Esophagus muscularis mucosa (tissue), 4 donors: ENCODE measurements around the gene DDO. TPM values are rescaled to one million over a fixed set of nuclear protein-coding genes. Genes with fewer than 3 reads are reported as not detected.

ENCODE experiments used
- DNase-seq: peaks from one replicate; pipeline ENCODE4 v3.0.0-alpha.2; 2017; ENCODE audit errors: extremely low spot score
- H3K27ac ChIP-seq, 4 donors: fragments of 200-600 bp; sonication (generic); replicated peaks in 1 of 4; 1 replicate in 3 of 4; 2 replicates in 1 of 4; pipeline ENCODE4 v1.5.1; 2016 to 2019; ENCODE audit warnings: mild to moderate bottlenecking in 1 of 4
- H3K27me3 ChIP-seq, 4 donors: fragments of 200-600 bp; sonication (generic); one replicate each; pipeline versions ENCODE4 v1.5.1 to v1.6.0; 2016 to 2019
- H3K36me3 ChIP-seq, 4 donors: fragments of 200-600 bp; sonication (generic); one replicate each; pipeline ENCODE4 v1.5.1; 2016 to 2019
- H3K4me1 ChIP-seq, 4 donors: fragments of 200-600 bp; sonication (generic); one replicate each; pipeline ENCODE4 v1.5.1; 2016 to 2019
- H3K4me3 ChIP-seq, 4 donors: fragments of 200-600 bp; sonication (generic); 1 replicate in 2 of 4; 2 replicates in 2 of 4; pipeline ENCODE4 v1.5.1; 2016 to 2019; ENCODE audit warnings: mild to moderate bottlenecking in 4 of 4, moderate library complexity in 1 of 4
- H3K9me3 ChIP-seq, 4 donors: fragments of 200-600 bp; sonication (generic); 1 replicate in 3 of 4; 2 replicates in 1 of 4; pipeline ENCODE4 v1.5.1; 2016 to 2019
- CTCF ChIP-seq, 3 experiments: fragments of 200-600 bp in 2 of 3; fragments of 450-650 bp in 1 of 3; sonication (generic) in 2 of 3; IDR thresholded peaks; one replicate each; pipeline ENCODE4 v1.5.1; 2017 to 2019; ENCODE audit warnings: antibody characterized with exemption in 3 of 3, mild to moderate bottlenecking in 2 of 3, moderate library complexity in 1 of 3
- EP300 ChIP-seq: sonication (generic); formaldehyde crosslinking; IDR thresholded peaks from one replicate; pipeline ENCODE4 v1.6.1; 2017; ENCODE audit warnings: antibody characterized with exemption
- POLR2A ChIP-seq: fragments of 450-650 bp; IDR thresholded peaks from one replicate; pipeline ENCODE4 v1.6.1; 2017; ENCODE audit warnings: antibody characterized with exemption, moderate library complexity, mild to moderate bottlenecking, low read depth
- POLR2AphosphoS5 ChIP-seq, 2 donors: sonication (generic); formaldehyde crosslinking; IDR thresholded peaks; one replicate each; pipeline ENCODE4 v1.6.1; 2017; ENCODE audit warnings: antibody characterized with exemption in 2 of 2
- WGBS: methylation state at CpG from one replicate; pipeline ENCODE4 v1.1.5; 2018; 5-methylcytosine and 5-hydroxymethylcytosine counted together
- intact Hi-C: fragments of 100-400 bp; cut with DNase I; formaldehyde crosslinking; loops from one replicate; pipeline ENCODE4 v1.15.1; 2023
- total RNA-seq, 4 donors: library from RNA; depleted of rRNA; stranded (reverse); fragments of >200 nt; gene quantifications; one replicate each; pipeline versions ENCODE4 v1.1.0 to v1.2.1, GENCODE V29; 2016

DDO gene
- total RNA-seq, 4 donors from 2014 or later, result 0.29 to 2.1 (median 1.1) TPM

- no peak for DNase-seq
- Histone ChIP-seq H3K4me1 (peaks cover 5 to 17% (median 13%) of the 10 kb centered on the region in 4 donors), H3K27ac (peak overlapping the region in 1 of 4 donors; percentile 15), H3K9me3 (no peaks in the 10 kb centered on the region), H3K27me3 (no peaks in the 10 kb centered on the region), H3K36me3 (no peaks in the 10 kb centered on the region), H3K4me3 (peak overlapping the region; percentile 49 to 61 (median 56))
- TF ChIP-seq EP300 (no peak), POLR2A (no peak), CTCF (IDR thresholded peaks at IDR 0.05) (no peak), POLR2AphosphoS5 (IDR thresholded peaks at IDR 0.05) (no peak)
- intact Hi-C loops, result no loop called here
- WGBS, result 58% methylated on average over 18 of the region's 18 CpGs
Observed at GRCh38 chr6:110400208-110400607, 15.2 kb downstream of the DDO start.

GRCh38 chr6:110399219-110400071 lies 15.9 kb downstream of the DDO start:
- no peak for DNase-seq
- peak overlapping the region; percentile 49 to 61 (median 56) for H3K4me3 ChIP-seq
- WGBS, result 59% methylated on average over 17 of the region's 43 CpGs
- H3K4me1 ChIP-seq, result peaks cover 8 to 18% (median 16%) of the 10 kb centered on the region in 4 donors
- H3K36me3 ChIP-seq, result no peaks in the 10 kb centered on the region
- peak overlapping the region in 1 of 4 donors; percentile 15 for H3K27ac ChIP-seq
- intact Hi-C loops, result loop anchor here (10.0 kb wide), 1 partner anchor 355 kb away; no protein-coding TSS in a partner anchor
- H3K9me3 ChIP-seq, result no peaks in the 10 kb centered on the region
- TF ChIP-seq CTCF (IDR thresholded peaks at IDR 0.05) (no peak), POLR2AphosphoS5 (IDR thresholded peaks at IDR 0.05) (no peak), EP300 (no peak), POLR2A (no peak)
- no peaks in the 10 kb centered on the region for H3K27me3 ChIP-seq

- no peaks in the 10 kb centered on the region for H3K9me3 ChIP-seq
- no peak for TF ChIP-seq POLR2AphosphoS5 (IDR thresholded peaks at IDR 0.05)
- H3K4me1 ChIP-seq, result peaks cover 8 to 18% (median 16%) of the 10 kb centered on the region in 4 donors
- no peaks in the 10 kb centered on the region for H3K27me3 ChIP-seq
- intact Hi-C loops, result loop anchor here (10.0 kb wide), 1 partner anchor 354 kb away; no protein-coding TSS in a partner anchor
- WGBS, result 78% methylated on average over 4 of the region's 4 CpGs
- no peak overlapping the region for H3K27ac ChIP-seq
- H3K4me3 ChIP-seq, result no peak overlapping the region
- no peaks in the 10 kb centered on the region for H3K36me3 ChIP-seq
- DNase-seq, result no peak
Observed at GRCh38 chr6:110398778-110399177, 16.6 kb downstream of the DDO start.

GRCh38 chr6:110395221-110395620 lies 20.2 kb downstream of the DDO start:
- H3K27me3 ChIP-seq, result no peaks in the 10 kb centered on the region
- H3K36me3 ChIP-seq, result no peaks in the 10 kb centered on the region
- peak overlapping the region in 2 of 4 donors; percentile 27 to 30 for H3K27ac ChIP-seq
- H3K4me1 ChIP-seq, result peaks cover 8 to 24% (median 19%) of the 10 kb centered on the region in 4 donors
- 50% methylated on average over 4 of the region's 4 CpGs for WGBS
- no peaks in the 10 kb centered on the region for H3K9me3 ChIP-seq
- H3K4me3 ChIP-seq, result no peak overlapping the region
- intact Hi-C loops, result loop anchor here (10.0 kb wide), 1 partner anchor 350 kb away; no protein-coding TSS in a partner anchor
- no peak for DNase-seq
- TF ChIP-seq POLR2A (no peak), POLR2AphosphoS5 (IDR thresholded peaks at IDR 0.05) (no peak)

- H3K4me1 ChIP-seq, result peaks cover 16 to 22% (median 17%) of the 10 kb centered on the region in 4 donors
- no peaks in the 10 kb centered on the region for H3K27me3 ChIP-seq
- intact Hi-C loops, result loop anchor here (10.0 kb wide), 1 partner anchor 350 kb away; no protein-coding TSS in a partner anchor
- H3K27ac ChIP-seq, result no peak overlapping the region
- TF ChIP-seq POLR2A (no peak), POLR2AphosphoS5 (IDR thresholded peaks at IDR 0.05) (no peak), EP300 (no peak), CTCF (IDR thresholded peaks at IDR 0.05) (no peak)
- no peaks in the 10 kb centered on the region for H3K36me3 ChIP-seq
- H3K4me3 ChIP-seq, result no peak overlapping the region
- DNase-seq, result no peak
- H3K9me3 ChIP-seq, result no peaks in the 10 kb centered on the region
- WGBS, result 96% methylated on average over 4 of the region's 4 CpGs
Observed at GRCh38 chr6:110394409-110394808, 21.0 kb downstream of the DDO start.
